Transverse colon (tissue), 4 donors: Measurements from ENCODE around the gene SART3.

Experiments
- EP300 ChIP-seq: sonication (generic); formaldehyde crosslinking; IDR thresholded peaks from one replicate; pipeline ENCODE4 v1.6.1; 2017; ENCODE audit warnings: antibody characterized with exemption, low read depth
- POLR2A ChIP-seq: fragments of 450-650 bp; IDR thresholded peaks from one replicate; pipeline ENCODE4 v1.6.1; 2016; ENCODE audit warnings: antibody characterized with exemption, mild to moderate bottlenecking, moderate library complexity
- POLR2AphosphoS5 ChIP-seq, 3 donors: sonication (generic); formaldehyde crosslinking; IDR thresholded peaks; one replicate each; pipeline ENCODE4 v1.6.1; 2016; ENCODE audit warnings: antibody characterized with exemption in 3 of 3
- TF ChIP-seq, protein P1 (sequence below), 5 experiments: fragments of 200-600 bp in 3 of 5; fragments of 450-650 bp in 2 of 5; sonication (generic) in 3 of 5; IDR thresholded peaks; 1 replicate in 2 of 5; 2 replicates in 3 of 5; pipeline ENCODE4 v1.5.1; 2016 to 2017; ENCODE audit warnings: antibody characterized with exemption in 5 of 5, inconsistent platforms in 3 of 5, mild to moderate bottlenecking in 2 of 5, moderate library complexity in 1 of 5

DNA sequence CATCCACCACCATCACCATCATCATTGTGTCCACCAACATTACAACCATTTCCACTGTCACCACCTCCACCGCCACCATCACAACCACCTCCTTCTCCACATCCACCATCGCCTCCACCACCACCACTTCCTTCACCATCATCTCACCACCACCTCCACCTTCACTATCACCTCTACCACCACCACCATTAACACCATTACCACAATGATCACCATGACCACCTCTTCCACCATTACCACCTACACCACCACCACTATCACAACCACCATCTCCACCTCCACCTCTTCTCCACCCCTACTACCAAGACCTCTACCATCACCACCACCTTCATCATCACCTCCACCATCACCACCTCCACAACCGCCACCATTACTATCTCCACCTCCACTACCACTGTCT, 17.8 kb upstream of the SART3 start:
- no peak for TF ChIP-seq POLR2AphosphoS5 (IDR thresholded peaks at IDR 0.05)
- TF ChIP-seq, protein P1, sequence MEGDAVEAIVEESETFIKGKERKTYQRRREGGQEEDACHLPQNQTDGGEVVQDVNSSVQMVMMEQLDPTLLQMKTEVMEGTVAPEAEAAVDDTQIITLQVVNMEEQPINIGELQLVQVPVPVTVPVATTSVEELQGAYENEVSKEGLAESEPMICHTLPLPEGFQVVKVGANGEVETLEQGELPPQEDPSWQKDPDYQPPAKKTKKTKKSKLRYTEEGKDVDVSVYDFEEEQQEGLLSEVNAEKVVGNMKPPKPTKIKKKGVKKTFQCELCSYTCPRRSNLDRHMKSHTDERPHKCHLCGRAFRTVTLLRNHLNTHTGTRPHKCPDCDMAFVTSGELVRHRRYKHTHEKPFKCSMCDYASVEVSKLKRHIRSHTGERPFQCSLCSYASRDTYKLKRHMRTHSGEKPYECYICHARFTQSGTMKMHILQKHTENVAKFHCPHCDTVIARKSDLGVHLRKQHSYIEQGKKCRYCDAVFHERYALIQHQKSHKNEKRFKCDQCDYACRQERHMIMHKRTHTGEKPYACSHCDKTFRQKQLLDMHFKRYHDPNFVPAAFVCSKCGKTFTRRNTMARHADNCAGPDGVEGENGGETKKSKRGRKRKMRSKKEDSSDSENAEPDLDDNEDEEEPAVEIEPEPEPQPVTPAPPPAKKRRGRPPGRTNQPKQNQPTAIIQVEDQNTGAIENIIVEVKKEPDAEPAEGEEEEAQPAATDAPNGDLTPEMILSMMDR (IDR thresholded peaks at IDR 0.05), result no peak
- TF ChIP-seq POLR2A, result no peak
- TF ChIP-seq EP300, result no peak
